ENCODE measurements around the gene OPN1MW. TPM values are rescaled to one million over a fixed set of nuclear protein-coding genes. Genes with fewer than 3 reads are reported as not detected.
"Not testable (repeated sequence)": the region's sequence is repeated elsewhere in the genome, so short reads cannot be mapped to it uniquely, and the experiment has no call there.

Gene OPN1MW
- total RNA-seq, 2 donors from 2014 or later, result not detected

GRCh38 chrX:154231443-154231842 lies 49.0 kb downstream of the OPN1MW start:
- not testable (repeated sequence) for ATAC-seq (replicated peaks in 1 of 2); H3K36me3 Mint-ChIP-seq (ENCODE audit: insufficient read depth in 2 of 2); H3K27me3 Mint-ChIP-seq (ENCODE audit: low read depth); H3K4me3 Mint-ChIP-seq; H3K27ac Mint-ChIP-seq; H3K4me1 Mint-ChIP-seq (ENCODE audit: low read depth); H3K9me3 Mint-ChIP-seq; DNase-seq

GRCh38 chrX:154233620-154234019 lies 51.2 kb downstream of the OPN1MW start:
- H3K27ac Mint-ChIP-seq; H3K4me1 Mint-ChIP-seq (ENCODE audit: low read depth); H3K36me3 Mint-ChIP-seq (ENCODE audit: insufficient read depth in 2 of 2); H3K9me3 Mint-ChIP-seq; DNase-seq; H3K27me3 Mint-ChIP-seq (ENCODE audit: low read depth); ATAC-seq (replicated peaks in 1 of 2); H3K4me3 Mint-ChIP-seq: not testable (repeated sequence)

GRCh38 chrX:154238939-154239559 lies 56.7 kb downstream of the OPN1MW start:
- H3K4me1 Mint-ChIP-seq (ENCODE audit: low read depth); H3K27me3 Mint-ChIP-seq (ENCODE audit: low read depth); DNase-seq; ATAC-seq (replicated peaks in 1 of 2); H3K9me3 Mint-ChIP-seq; H3K4me3 Mint-ChIP-seq; H3K36me3 Mint-ChIP-seq (ENCODE audit: insufficient read depth in 2 of 2); H3K27ac Mint-ChIP-seq: not testable (repeated sequence)

DNA sequence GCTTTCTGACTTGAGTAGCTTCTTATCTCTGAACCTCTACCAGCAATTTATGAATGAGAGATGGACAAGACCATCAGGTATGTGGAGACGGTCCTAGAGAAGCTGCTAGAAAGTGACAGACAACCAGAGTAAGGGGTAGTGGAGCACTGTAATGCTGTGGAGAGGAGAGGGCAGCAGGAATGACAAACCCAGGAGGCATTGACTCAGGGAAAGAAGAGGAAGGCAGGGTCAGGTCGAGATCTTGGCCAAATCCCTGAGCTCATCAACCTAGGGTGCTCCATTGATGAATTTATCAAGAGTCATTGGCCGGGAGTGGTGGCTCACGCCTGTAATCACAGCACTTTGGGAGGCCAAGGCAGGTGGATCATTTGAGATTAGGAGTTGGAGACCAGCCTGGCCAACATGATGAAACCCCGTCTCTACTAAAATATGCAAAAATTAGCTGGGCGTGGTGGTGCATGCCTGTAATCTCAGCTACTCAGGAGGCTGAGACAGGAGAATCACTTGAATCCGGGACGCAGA lies 57.6 kb downstream of the OPN1MW start:
- not testable (repeated sequence) for H3K4me3 Mint-ChIP-seq; H3K27ac Mint-ChIP-seq; H3K9me3 Mint-ChIP-seq; H3K4me1 Mint-ChIP-seq (ENCODE audit: low read depth); H3K36me3 Mint-ChIP-seq (ENCODE audit: insufficient read depth in 2 of 2); H3K27me3 Mint-ChIP-seq (ENCODE audit: low read depth); DNase-seq; ATAC-seq (replicated peaks in 1 of 2)

Other genes with a start within 250 kb of the OPN1MW start
- gene NAA10, start 247.6 kb upstream of the OPN1MW start, total RNA-seq, result 10 to 100 TPM; 76.7 to 94.1 TPM
- gene RENBP, start 238.0 kb upstream of the OPN1MW start, total RNA-seq, result 10 to 100 TPM; 11.6 to 13.9 TPM
- 10 to 100 TPM; 59.3 to 65.8 TPM for gene HCFC1, start 210.8 kb upstream of the OPN1MW start, total RNA-seq
- 1 to 10 TPM; 9.1 to 9.8 TPM for gene TMEM187, start 209.8 kb upstream of the OPN1MW start, total RNA-seq
- gene IRAK1, start 162.7 kb upstream of the OPN1MW start, total RNA-seq, result 100 to 1,000 TPM; 131 to 150 TPM
- 10 to 100 TPM; 70.4 to 73.5 TPM for gene MECP2, start 84.9 kb upstream of the OPN1MW start, total RNA-seq
- not detected for gene OPN1LW, start 38.4 kb upstream of the OPN1MW start, total RNA-seq
- gene OPN1MW2, start 37.2 kb downstream of the OPN1MW start, total RNA-seq, result not detected
- not detected for gene OPN1MW3, start 75.0 kb downstream of the OPN1MW start, total RNA-seq
- gene TEX28, start 112.5 kb downstream of the OPN1MW start, total RNA-seq, result not detected
- under 1 TPM; 0.65 to 0.74 TPM for gene TKTL1, start 113.2 kb downstream of the OPN1MW start, total RNA-seq
- 100 to 1,000 TPM; 755 to 777 TPM for gene FLNA, start 192.0 kb downstream of the OPN1MW start, total RNA-seq
- 10 to 100 TPM; 91.0 to 92.9 TPM for gene EMD, start 196.7 kb downstream of the OPN1MW start, total RNA-seq
- gene RPL10, start 215.8 kb downstream of the OPN1MW start, total RNA-seq, result 1,000 to 10,000 TPM; 3,958 to 4,635 TPM
- gene DNASE1L1, start 226.7 kb downstream of the OPN1MW start, total RNA-seq, result 10 to 100 TPM in 1 of 2 donors, 1 to 10 TPM in 1; 9.3 to 11.4 TPM
- gene TAFAZZIN, start 228.9 kb downstream of the OPN1MW start, total RNA-seq, result 100 to 1,000 TPM in 1 of 2 donors, 10 to 100 TPM in 1; 89.0 to 106 TPM
- gene ATP6AP1, start 246.1 kb downstream of the OPN1MW start, total RNA-seq, result 10 to 100 TPM; 37.0 to 38.7 TPM

Measured in activated T-cell treated with anti-CD3 and anti-CD28 coated beads, Interleukin-2, amount 50 U/mL, for 72 hours (primary cell).